ENCODE measurements around the gene CARD8. TPM values are rescaled to one million over a fixed set of nuclear protein-coding genes. Genes with fewer than 3 reads are reported as not detected.

Gene CARD8
- total and polyA plus RNA-seq, 10 of the 15 experiments (the other 5 are each of a cell fraction or from before 2014, with no cell fraction given): 39.8 to 69.8 (median 46.1) TPM

GRCh38 chr19:48302600-48302959, 46.9 kb upstream of the CARD8 start:
- in situ Hi-C loops (cut with MboI): no loop called here
- no TSS peak for BruUV-seq (replicated peaks)
- H2AFZ ChIP-seq (ENCODE audit: control insufficient read depth, low read depth, low read length): no peak overlapping the region
- RAD21 ChIA-PET (ENCODE audit: unreplicated experiment): no interaction called here
- POLR2A ChIA-PET: no interaction called here
- no peaks in the 10 kb centered on the region; a peak in 1 of 4 replicates for H3K27me3 ChIP-seq (replicated peaks in 1 of 2; ENCODE audit: control insufficient read depth in 2 of 2, insufficient read depth in 2 of 2, low read length in 1 of 2)
- DNase-seq (ENCODE audit: low read depth, low spot score) (no peak), ATAC-seq (no peak), FAIRE-seq (no peak)
- WGBS (ENCODE audit: insufficient coverage, insufficient replicate concordance, low lambda C conversion rate, missing lambda C conversion rate): 58% methylated on average over 12 of the region's 12 CpGs
- intact Hi-C loops (cut with micrococcal nuclease; ENCODE audit: unreplicated experiment): no loop called here
- H3K9me3 ChIP-seq (replicated peaks; ENCODE audit: control insufficient read depth, insufficient read depth, low read length): no peaks in the 10 kb centered on the region
- CTCF ChIA-PET: no interaction called here
- H3K4me3 ChIP-seq: no peak overlapping the region
- no peak overlapping the region for H3K27ac ChIP-seq (ENCODE audit: control insufficient read depth, insufficient read depth)
- no peaks in the 10 kb centered on the region for H3K79me2 ChIP-seq (ENCODE audit: control insufficient read depth, insufficient read depth, low read length)
- TF ChIP-seq, protein P1, sequence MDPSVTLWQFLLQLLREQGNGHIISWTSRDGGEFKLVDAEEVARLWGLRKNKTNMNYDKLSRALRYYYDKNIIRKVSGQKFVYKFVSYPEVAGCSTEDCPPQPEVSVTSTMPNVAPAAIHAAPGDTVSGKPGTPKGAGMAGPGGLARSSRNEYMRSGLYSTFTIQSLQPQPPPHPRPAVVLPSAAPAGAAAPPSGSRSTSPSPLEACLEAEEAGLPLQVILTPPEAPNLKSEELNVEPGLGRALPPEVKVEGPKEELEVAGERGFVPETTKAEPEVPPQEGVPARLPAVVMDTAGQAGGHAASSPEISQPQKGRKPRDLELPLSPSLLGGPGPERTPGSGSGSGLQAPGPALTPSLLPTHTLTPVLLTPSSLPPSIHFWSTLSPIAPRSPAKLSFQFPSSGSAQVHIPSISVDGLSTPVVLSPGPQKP (IDR thresholded peaks at IDR 0.05; ENCODE audit: low read depth, low read length): no peak
- no peak for TF ChIP-seq KLF5 (IDR thresholded peaks at IDR 0.05; ENCODE audit: partially characterized antibody)
- TF ChIP-seq CHD2 (IDR thresholded peaks at IDR 0.05; ENCODE audit: borderline replicate concordance, low read depth, low read length): no peak
- TF ChIP-seq NFXL1 (IDR thresholded peaks at IDR 0.05; ENCODE audit: borderline replicate concordance): no peak
- no peak for TF ChIP-seq ZNF274 (IDR thresholded peaks at IDR 0.05; ENCODE audit: insufficient read depth, insufficient read length)
- TF ChIP-seq, protein P2, sequence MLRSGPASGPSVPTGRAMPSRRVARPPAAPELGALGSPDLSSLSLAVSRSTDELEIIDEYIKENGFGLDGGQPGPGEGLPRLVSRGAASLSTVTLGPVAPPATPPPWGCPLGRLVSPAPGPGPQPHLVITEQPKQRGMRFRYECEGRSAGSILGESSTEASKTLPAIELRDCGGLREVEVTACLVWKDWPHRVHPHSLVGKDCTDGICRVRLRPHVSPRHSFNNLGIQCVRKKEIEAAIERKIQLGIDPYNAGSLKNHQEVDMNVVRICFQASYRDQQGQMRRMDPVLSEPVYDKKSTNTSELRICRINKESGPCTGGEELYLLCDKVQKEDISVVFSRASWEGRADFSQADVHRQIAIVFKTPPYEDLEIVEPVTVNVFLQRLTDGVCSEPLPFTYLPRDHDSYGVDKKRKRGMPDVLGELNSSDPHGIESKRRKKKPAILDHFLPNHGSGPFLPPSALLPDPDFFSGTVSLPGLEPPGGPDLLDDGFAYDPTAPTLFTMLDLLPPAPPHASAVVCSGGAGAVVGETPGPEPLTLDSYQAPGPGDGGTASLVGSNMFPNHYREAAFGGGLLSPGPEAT (IDR thresholded peaks at IDR 0.05; ENCODE audit: low read depth): no peak
- TF ChIP-seq EP300 (IDR thresholded peaks at IDR 0.05; ENCODE audit: borderline replicate concordance in 1 of 2, control insufficient read depth in 1 of 2, low read depth in 2 of 2, low read length in 2 of 2): no peak
- TF ChIP-seq PKNOX1 (IDR thresholded peaks at IDR 0.05): no peak
- no peaks in the 10 kb centered on the region for H4K20me1 ChIP-seq (ENCODE audit: control insufficient read depth, insufficient read depth)
- SMC1A ChIA-PET (ENCODE audit: uncharacterized antibody, unreplicated experiment): no interaction called here
- H3K9ac ChIP-seq (ENCODE audit: control insufficient read depth, insufficient read depth, low read length): no peak overlapping the region
- H3K36me3 ChIP-seq (ENCODE audit: control insufficient read depth in 2 of 2, insufficient read depth in 2 of 2, low read length in 1 of 2): no peaks in the 10 kb centered on the region
- no peaks in the 10 kb centered on the region for H3K4me1 ChIP-seq (ENCODE audit: control insufficient read depth, insufficient read depth, low read length)
- no peak overlapping the region for H3K4me2 ChIP-seq (ENCODE audit: control insufficient read depth, insufficient read depth)

Data from GM12878 (cell line).